SK-N-SH treated with all-trans-retinoic acid at 6 μM for 48 hours (cell line): ENCODE data around the gene DOC2B.

Experiments
- ATAC-seq: fragments of 200-7000 bp; cut with Tn5 transposase; 3 replicates; pipeline ENCODE4 v1.9.1; 2020; ENCODE audit warnings: mild to moderate bottlenecking, moderate library complexity
- ARNTL ChIP-seq: fragments of 450-650 bp; formaldehyde crosslinking; IDR thresholded peaks from 2 replicates; pipeline ENCODE4 v1.5.0; 2020; ENCODE audit warnings: low read depth, mild to moderate bottlenecking, moderate library complexity, borderline replicate concordance
- BACH2 ChIP-seq: fragments of 250-450 bp; sonication (Bioruptor Pico); IDR thresholded peaks from 2 replicates; pipeline ENCODE4 v1.9.0; 2021; ENCODE audit warnings: mild to moderate bottlenecking, borderline replicate concordance
- CSDC2 ChIP-seq: fragments of 250-450 bp; sonication (Bioruptor Pico); IDR thresholded peaks from 2 replicates; pipeline ENCODE4 v1.5.0; 2020; ENCODE audit warnings: mild to moderate bottlenecking, moderate library complexity
- ESRRG ChIP-seq: fragments of 250-450 bp; sonication (Bioruptor Pico); IDR thresholded peaks from 2 replicates; pipeline ENCODE4 v1.6.1; 2021; ENCODE audit warnings: mild to moderate bottlenecking
- GLIS3 ChIP-seq: fragments of 250-450 bp; sonication (Bioruptor Pico); IDR thresholded peaks from 2 replicates; pipeline ENCODE4 v1.5.0; 2020; ENCODE audit warnings: mild to moderate bottlenecking, moderate library complexity
- ISL1 ChIP-seq: fragments of 250-450 bp; sonication (Bioruptor Pico); IDR thresholded peaks from 2 replicates; pipeline ENCODE4 v2.1.2; 2022; ENCODE audit warnings: mild to moderate bottlenecking, moderate library complexity
- OSR1 ChIP-seq: fragments of 250-450 bp; sonication (Bioruptor Pico); IDR thresholded peaks from 2 replicates; pipeline ENCODE4 v1.8.0; 2022; ENCODE audit warnings: moderate library complexity, mild to moderate bottlenecking, inconsistent platforms
- PATZ1 ChIP-seq: fragments of 250-450 bp; sonication (Bioruptor Pico); IDR thresholded peaks from 2 replicates; pipeline ENCODE4 v1.8.0; 2020; ENCODE audit warnings: mild to moderate bottlenecking, moderate library complexity, borderline replicate concordance
- RARB ChIP-seq: fragments of 250-450 bp; sonication (Bioruptor Pico); IDR thresholded peaks from 2 replicates; pipeline ENCODE4 v1.8.0; 2021; ENCODE audit warnings: mild to moderate bottlenecking, moderate library complexity
- SNAI2 ChIP-seq: fragments of 250-450 bp; sonication (Bioruptor Pico); IDR thresholded peaks from 2 replicates; pipeline ENCODE4 v1.5.0; 2020; ENCODE audit warnings: mild to moderate bottlenecking, moderate library complexity
- TCF4 ChIP-seq: fragments of 250-450 bp; sonication (Bioruptor Pico); IDR thresholded peaks from 2 replicates; pipeline ENCODE4 v1.8.0; 2021; ENCODE audit warnings: mild to moderate bottlenecking, moderate library complexity, borderline replicate concordance
- TOX ChIP-seq: fragments of 250-450 bp; sonication (Bioruptor Pico); IDR thresholded peaks from 2 replicates; pipeline ENCODE4 v1.8.0; 2021; ENCODE audit warnings: mild to moderate bottlenecking, moderate library complexity, borderline replicate concordance
- ZC3H10 ChIP-seq: fragments of 250-450 bp; sonication (Bioruptor Pico); IDR thresholded peaks from 2 replicates; pipeline ENCODE4 v1.5.1; 2021; ENCODE audit warnings: mild to moderate bottlenecking, moderate library complexity
- ZFP30 ChIP-seq: fragments of 450-650 bp; formaldehyde crosslinking; IDR thresholded peaks from 2 replicates; pipeline ENCODE4 v1.5.0; 2022; ENCODE audit warnings: mild to moderate bottlenecking, moderate library complexity
- ZNF565 ChIP-seq: fragments of 450-650 bp; formaldehyde crosslinking; conservative IDR thresholded peaks from 2 replicates; pipeline ENCODE4 v1.5.0; 2020; ENCODE audit warnings: low read depth, mild to moderate bottlenecking, moderate library complexity
- ZNF70 ChIP-seq: fragments of 450-650 bp; formaldehyde crosslinking; IDR thresholded peaks from 2 replicates; pipeline ENCODE4 v1.5.0; 2020; ENCODE audit warnings: mild to moderate bottlenecking, moderate library complexity
- ZNF8 ChIP-seq: fragments of 450-650 bp; formaldehyde crosslinking; IDR thresholded peaks from 2 replicates; pipeline ENCODE4 v1.5.0; 2020; ENCODE audit warnings: mild to moderate bottlenecking, moderate library complexity
- TF ChIP-seq, protein P1 (sequence below): fragments of 250-450 bp; sonication (Bioruptor Pico); IDR thresholded peaks from 2 replicates; pipeline ENCODE4 v1.5.0; 2020; ENCODE audit warnings: mild to moderate bottlenecking, moderate library complexity
- TF ChIP-seq, protein P2 (sequence below): fragments of 250-450 bp; sonication (Bioruptor Pico); IDR thresholded peaks from 2 replicates; pipeline ENCODE4 v1.8.0; 2021; ENCODE audit warnings: low read depth, mild to moderate bottlenecking, moderate library complexity, borderline replicate concordance
- TF ChIP-seq, protein P3 (sequence below): fragments of 250-450 bp; sonication (Bioruptor Pico); IDR thresholded peaks from 2 replicates; pipeline ENCODE4 v1.5.1; 2020; ENCODE audit warnings: low read depth, mild to moderate bottlenecking, moderate library complexity

DOC2B gene

GRCh38 chr17:214881-215331, 33.5 kb upstream of the DOC2B start:
- TF ChIP-seq ZC3H10 (CRISPR knock-in tag) (no peak), BACH2 (no peak), ZFP30 (CRISPR knock-in tag) (no peak), RARB (CRISPR knock-in tag) (no peak), ESRRG (CRISPR knock-in tag) (no peak), OSR1 (no peak)
- TF ChIP-seq, protein P1, sequence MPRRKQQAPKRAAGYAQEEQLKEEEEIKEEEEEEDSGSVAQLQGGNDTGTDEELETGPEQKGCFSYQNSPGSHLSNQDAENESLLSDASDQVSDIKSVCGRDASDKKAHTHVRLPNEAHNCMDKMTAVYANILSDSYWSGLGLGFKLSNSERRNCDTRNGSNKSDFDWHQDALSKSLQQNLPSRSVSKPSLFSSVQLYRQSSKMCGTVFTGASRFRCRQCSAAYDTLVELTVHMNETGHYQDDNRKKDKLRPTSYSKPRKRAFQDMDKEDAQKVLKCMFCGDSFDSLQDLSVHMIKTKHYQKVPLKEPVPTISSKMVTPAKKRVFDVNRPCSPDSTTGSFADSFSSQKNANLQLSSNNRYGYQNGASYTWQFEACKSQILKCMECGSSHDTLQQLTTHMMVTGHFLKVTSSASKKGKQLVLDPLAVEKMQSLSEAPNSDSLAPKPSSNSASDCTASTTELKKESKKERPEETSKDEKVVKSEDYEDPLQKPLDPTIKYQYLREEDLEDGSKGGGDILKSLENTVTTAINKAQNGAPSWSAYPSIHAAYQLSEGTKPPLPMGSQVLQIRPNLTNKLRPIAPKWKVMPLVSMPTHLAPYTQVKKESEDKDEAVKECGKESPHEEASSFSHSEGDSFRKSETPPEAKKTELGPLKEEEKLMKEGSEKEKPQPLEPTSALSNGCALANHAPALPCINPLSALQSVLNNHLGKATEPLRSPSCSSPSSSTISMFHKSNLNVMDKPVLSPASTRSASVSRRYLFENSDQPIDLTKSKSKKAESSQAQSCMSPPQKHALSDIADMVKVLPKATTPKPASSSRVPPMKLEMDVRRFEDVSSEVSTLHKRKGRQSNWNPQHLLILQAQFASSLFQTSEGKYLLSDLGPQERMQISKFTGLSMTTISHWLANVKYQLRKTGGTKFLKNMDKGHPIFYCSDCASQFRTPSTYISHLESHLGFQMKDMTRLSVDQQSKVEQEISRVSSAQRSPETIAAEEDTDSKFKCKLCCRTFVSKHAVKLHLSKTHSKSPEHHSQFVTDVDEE (CRISPR knock-in tag) = no peak
- ATAC-seq = no peak

DNA sequence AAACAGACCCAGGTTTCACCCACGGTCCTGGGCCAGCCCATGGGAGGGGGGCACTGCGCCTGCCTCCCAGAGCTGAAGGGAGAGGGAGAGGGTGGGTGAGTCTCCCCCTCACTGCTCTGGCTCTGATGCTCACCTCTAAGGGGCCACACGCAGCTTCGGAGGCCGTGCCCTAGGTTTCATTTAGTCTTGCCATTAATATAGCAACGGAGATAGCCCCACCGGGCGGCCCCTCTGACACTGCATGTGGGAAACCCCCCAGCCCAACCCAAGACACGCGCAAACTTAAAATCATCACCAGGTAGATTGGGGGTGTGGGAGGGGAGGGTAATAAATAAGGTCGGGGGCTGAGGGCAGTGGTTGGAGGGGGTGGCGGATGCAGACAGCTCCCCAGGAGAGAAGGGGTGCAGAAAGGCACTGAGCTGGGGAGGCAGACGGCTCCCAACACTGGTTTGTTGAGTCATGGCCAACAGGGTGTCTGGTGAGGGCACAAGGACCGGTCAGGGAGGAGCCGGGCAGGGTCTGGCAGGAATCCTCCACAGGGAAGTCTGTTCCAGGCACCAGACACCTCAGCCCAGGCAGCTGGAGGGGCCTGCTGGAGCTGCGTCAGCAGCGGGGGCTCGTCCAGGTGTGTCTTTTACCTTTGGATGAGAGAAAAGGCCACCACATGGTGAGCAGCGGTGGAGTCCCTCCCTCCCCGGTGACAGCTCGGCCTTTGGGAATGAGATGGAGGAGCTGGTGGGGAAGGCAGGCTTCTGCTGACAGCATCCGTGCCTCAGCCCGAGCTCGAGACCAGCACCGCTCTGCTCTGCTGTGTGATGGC, 32.0 kb upstream of the DOC2B start:
- ATAC-seq = no peak
- TF ChIP-seq CSDC2 (no peak), ISL1 (CRISPR knock-in tag) (no peak), GLIS3 (CRISPR knock-in tag) (no peak), ZNF70 (no peak), SNAI2 (CRISPR knock-in tag) (no peak), OSR1 (no peak)
- TF ChIP-seq, protein P2, sequence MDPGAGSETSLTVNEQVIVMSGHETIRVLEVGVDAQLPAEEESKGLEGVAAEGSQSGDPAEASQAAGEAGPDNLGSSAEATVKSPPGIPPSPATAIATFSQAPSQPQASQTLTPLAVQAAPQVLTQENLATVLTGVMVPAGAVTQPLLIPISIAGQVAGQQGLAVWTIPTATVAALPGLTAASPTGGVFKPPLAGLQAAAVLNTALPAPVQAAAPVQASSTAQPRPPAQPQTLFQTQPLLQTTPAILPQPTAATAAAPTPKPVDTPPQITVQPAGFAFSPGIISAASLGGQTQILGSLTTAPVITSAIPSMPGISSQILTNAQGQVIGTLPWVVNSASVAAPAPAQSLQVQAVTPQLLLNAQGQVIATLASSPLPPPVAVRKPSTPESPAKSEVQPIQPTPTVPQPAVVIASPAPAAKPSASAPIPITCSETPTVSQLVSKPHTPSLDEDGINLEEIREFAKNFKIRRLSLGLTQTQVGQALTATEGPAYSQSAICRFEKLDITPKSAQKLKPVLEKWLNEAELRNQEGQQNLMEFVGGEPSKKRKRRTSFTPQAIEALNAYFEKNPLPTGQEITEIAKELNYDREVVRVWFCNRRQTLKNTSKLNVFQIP (CRISPR knock-in tag) = no peak

GRCh38 chr17:210402-210801, 29.0 kb upstream of the DOC2B start:
- no peak for ATAC-seq
- TF ChIP-seq, protein P1 (CRISPR knock-in tag) = no peak
- TF ChIP-seq ESRRG (CRISPR knock-in tag) (no peak), ZNF565 (CRISPR knock-in tag) (no peak), OSR1 (no peak)

DNA sequence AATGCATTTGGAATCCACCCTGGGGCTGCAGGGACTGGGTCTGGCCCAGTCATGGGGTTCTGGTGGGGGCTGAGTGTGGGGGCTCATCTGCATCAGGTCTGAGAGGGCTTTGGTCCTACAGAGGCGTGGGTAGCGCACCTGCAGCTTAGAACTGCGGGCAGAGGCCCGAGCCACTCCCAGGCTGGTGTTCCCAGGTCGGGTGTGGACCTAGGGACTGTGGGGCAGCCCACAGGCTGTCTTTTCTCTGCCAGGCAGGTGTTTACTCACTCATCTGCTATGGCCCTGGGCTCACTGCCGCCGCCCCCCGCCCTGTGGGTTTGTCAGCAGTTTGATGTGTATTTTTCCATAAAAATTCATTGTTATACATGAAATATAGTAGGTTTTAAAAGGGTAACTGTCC, 27.0 kb upstream of the DOC2B start:
- TF ChIP-seq GLIS3 (CRISPR knock-in tag) = no peak
- no peak for TF ChIP-seq ZNF70
- TF ChIP-seq TOX (CRISPR knock-in tag) = no peak
- TF ChIP-seq ZNF8 (CRISPR knock-in tag) = no peak
- TF ChIP-seq ARNTL = no peak
- no peak for TF ChIP-seq CSDC2
- no peak for TF ChIP-seq RARB (CRISPR knock-in tag)
- no peak for TF ChIP-seq ZNF565 (CRISPR knock-in tag)
- no peak for TF ChIP-seq OSR1
- TF ChIP-seq ZC3H10 (CRISPR knock-in tag) = no peak
- no peak for TF ChIP-seq ESRRG (CRISPR knock-in tag)
- no peak for ATAC-seq

DNA sequence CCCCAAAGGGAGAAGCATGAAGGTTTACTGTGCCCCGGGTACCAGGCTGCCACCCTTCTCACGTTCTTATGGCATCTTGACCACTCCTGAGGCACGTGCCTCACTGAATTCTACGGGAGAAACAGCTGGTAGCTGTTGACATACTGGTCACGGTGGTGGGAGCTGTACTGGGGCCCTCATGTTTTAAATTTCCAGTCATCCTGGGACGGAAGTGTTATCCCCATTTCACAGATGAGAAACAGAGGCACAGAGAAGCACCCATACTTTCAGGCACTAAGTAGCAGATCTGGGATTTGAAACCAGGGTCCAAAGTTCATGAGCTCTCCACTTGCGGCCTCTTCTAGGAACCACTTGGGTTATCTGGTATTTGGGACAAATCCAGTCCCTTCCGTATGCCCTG, 26.3 kb upstream of the DOC2B start:
- no peak for ATAC-seq

More for the DNA sequence above, 26.3 kb upstream of the DOC2B start:
- TF ChIP-seq, protein P2 (CRISPR knock-in tag) = no peak
- TF ChIP-seq TCF4 (CRISPR knock-in tag) = no peak
- no peak for TF ChIP-seq ZC3H10 (CRISPR knock-in tag)
- TF ChIP-seq CSDC2 = no peak
- TF ChIP-seq, protein P3, sequence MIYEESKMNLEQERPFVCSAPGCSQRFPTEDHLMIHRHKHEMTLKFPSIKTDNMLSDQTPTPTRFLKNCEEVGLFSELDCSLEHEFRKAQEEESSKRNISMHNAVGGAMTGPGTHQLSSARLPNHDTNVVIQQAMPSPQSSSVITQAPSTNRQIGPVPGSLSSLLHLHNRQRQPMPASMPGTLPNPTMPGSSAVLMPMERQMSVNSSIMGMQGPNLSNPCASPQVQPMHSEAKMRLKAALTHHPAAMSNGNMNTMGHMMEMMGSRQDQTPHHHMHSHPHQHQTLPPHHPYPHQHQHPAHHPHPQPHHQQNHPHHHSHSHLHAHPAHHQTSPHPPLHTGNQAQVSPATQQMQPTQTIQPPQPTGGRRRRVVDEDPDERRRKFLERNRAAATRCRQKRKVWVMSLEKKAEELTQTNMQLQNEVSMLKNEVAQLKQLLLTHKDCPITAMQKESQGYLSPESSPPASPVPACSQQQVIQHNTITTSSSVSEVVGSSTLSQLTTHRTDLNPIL (CRISPR knock-in tag) = no peak
- TF ChIP-seq PATZ1 (CRISPR knock-in tag) = no peak
- TF ChIP-seq ESRRG (CRISPR knock-in tag) = no peak
- no peak for TF ChIP-seq ARNTL
- no peak for TF ChIP-seq RARB (CRISPR knock-in tag)
- no peak for TF ChIP-seq SNAI2 (CRISPR knock-in tag)
- TF ChIP-seq TOX (CRISPR knock-in tag) = no peak
- no peak for TF ChIP-seq ZNF565 (CRISPR knock-in tag)
- no peak for TF ChIP-seq ZFP30 (CRISPR knock-in tag)
